HEK293T (cell line): ENCODE measurements around the gene GID8.

Experiments
- ARNT ChIP-seq: fragments of 450-650 bp; IDR thresholded peaks from 2 replicates; pipeline ENCODE4 v1.6.1; 2017; ENCODE audit warnings: mild to moderate bottlenecking
- BHLHE40 ChIP-seq: fragments of 450-650 bp; IDR thresholded peaks from 2 replicates; pipeline ENCODE4 v1.6.1; 2016; ENCODE audit warnings: mild to moderate bottlenecking, moderate library complexity, borderline replicate concordance
- HDGF ChIP-seq: fragments of 450-650 bp; IDR thresholded peaks from 2 replicates; pipeline ENCODE4 v1.6.1; 2017; ENCODE audit warnings: antibody characterized with exemption, borderline replicate concordance
- L3MBTL2 ChIP-seq: fragments of 450-650 bp; conservative IDR thresholded peaks from 2 replicates; pipeline ENCODE4 v1.6.1; 2016; ENCODE audit warnings: mild to moderate bottlenecking
- LEF1 ChIP-seq: fragments of 450-650 bp; IDR thresholded peaks from 2 replicates; pipeline ENCODE4 v1.6.1; 2017; ENCODE audit warnings: mild to moderate bottlenecking, borderline replicate concordance
- SP1 ChIP-seq: fragments of 450-650 bp; IDR thresholded peaks from 2 replicates; pipeline ENCODE4 v1.6.1; 2017
- SUZ12 ChIP-seq: fragments of 450-650 bp; IDR thresholded peaks from 2 replicates; pipeline ENCODE4 v1.6.1; 2016; ENCODE audit warnings: mild to moderate bottlenecking
- ZNF384 ChIP-seq: fragments of 450-650 bp; IDR thresholded peaks from 2 replicates; pipeline ENCODE4 v1.6.1; 2016
- TF ChIP-seq, protein P1 (sequence below): fragments of 450-650 bp; IDR thresholded peaks from 2 replicates; pipeline ENCODE4 v1.6.1; 2016

DNA sequence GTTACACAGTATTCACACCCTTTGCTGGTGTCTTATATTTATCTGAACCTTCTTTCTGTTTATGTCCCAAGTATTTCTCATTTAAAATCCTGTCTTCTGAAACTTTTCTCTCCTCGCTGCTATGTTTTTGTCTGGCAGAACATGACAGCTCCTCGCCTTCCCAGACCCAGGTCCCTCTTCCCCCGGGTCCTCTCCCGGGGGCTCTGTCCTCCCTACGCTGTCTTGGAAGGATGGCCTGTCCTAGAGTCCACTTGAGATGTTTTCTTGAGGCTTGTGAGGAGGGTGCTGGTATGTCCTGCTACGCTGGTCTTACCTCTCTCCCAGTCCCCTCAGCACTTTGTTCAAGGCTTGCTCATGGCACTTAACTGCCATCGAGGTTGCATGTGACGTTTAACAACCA is 6.2 kb downstream of the GID8 start:
- TF ChIP-seq ZNF384 (no peak), SP1 (no peak), LEF1 (no peak), BHLHE40 (no peak), SUZ12 (no peak), HDGF (no peak), L3MBTL2 (no peak), ARNT (no peak)
- TF ChIP-seq, protein P1, sequence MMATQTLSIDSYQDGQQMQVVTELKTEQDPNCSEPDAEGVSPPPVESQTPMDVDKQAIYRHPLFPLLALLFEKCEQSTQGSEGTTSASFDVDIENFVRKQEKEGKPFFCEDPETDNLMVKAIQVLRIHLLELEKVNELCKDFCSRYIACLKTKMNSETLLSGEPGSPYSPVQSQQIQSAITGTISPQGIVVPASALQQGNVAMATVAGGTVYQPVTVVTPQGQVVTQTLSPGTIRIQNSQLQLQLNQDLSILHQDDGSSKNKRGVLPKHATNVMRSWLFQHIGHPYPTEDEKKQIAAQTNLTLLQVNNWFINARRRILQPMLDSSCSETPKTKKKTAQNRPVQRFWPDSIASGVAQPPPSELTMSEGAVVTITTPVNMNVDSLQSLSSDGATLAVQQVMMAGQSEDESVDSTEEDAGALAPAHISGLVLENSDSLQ, result no peak
